ENCODE results near the gene RPP25. TPM values are rescaled to one million over a fixed set of nuclear protein-coding genes. Genes with fewer than 3 reads are reported as not detected.

Gene RPP25
- total and polyA plus RNA-seq, 10 of the 15 experiments (the other 5 are each of a cell fraction or from before 2014, with no cell fraction given): 0.41 to 10.8 (median 4.7) TPM

GRCh38 chr15:74978503-74978902 is 21.9 kb upstream of the RPP25 start:
- 3% methylated on average over 3 of the region's 3 CpGs for WGBS (ENCODE audit: insufficient coverage, insufficient replicate concordance, low lambda C conversion rate, missing lambda C conversion rate)
- intact Hi-C loops (cut with micrococcal nuclease; ENCODE audit: unreplicated experiment) (no loop called here), in situ Hi-C loops (cut with MboI) (no loop called here)
- TF ChIP-seq ZBED1 (IDR thresholded peaks at IDR 0.05; ENCODE audit: borderline replicate concordance) (no peak), LARP7 (IDR thresholded peaks at IDR 0.05) (no peak), MYC (IDR thresholded peaks at IDR 0.05; ENCODE audit: insufficient read depth, insufficient read length, insufficient replicate concordance, low read length, severe bottlenecking) (no peak), ZNF622 (IDR thresholded peaks at IDR 0.05) (no peak), KLF5 (IDR thresholded peaks at IDR 0.05; ENCODE audit: partially characterized antibody) (no peak), BACH1 (IDR thresholded peaks at IDR 0.05; ENCODE audit: borderline replicate concordance) (no peak), POLR2A (IDR thresholded peaks at IDR 0.05; ENCODE audit: low read depth, low read length) (no peak), ZNF207 (IDR thresholded peaks at IDR 0.05; ENCODE audit: borderline replicate concordance) (no peak), ZZZ3 (IDR thresholded peaks at IDR 0.05; ENCODE audit: control insufficient read depth, insufficient read length, low read depth) (no peak), TCF12 (IDR thresholded peaks at IDR 0.05; ENCODE audit: low read depth, low read length) (no peak), CHD1 (IDR thresholded peaks at IDR 0.05; ENCODE audit: low read depth, low read length) (no peak), POU2F2 (IDR thresholded peaks at IDR 0.05; ENCODE audit: borderline replicate concordance, low read depth, low read length) (no peak), IRF3 (IDR thresholded peaks at IDR 0.05) (no peak)
- BruUV-seq (replicated peaks): no TSS peak
- H4K20me1 ChIP-seq (ENCODE audit: control insufficient read depth, insufficient read depth): no peaks in the 10 kb centered on the region
- no peaks in the 10 kb centered on the region for H3K79me2 ChIP-seq (ENCODE audit: control insufficient read depth, insufficient read depth, low read length)
- DNase-seq (ENCODE audit: low read depth, low spot score): no peak
- no peak overlapping the region for H3K4me3 ChIP-seq
- no peak overlapping the region for H2AFZ ChIP-seq (ENCODE audit: control insufficient read depth, low read depth, low read length)
- no peak for FAIRE-seq
- CTCF ChIA-PET: interaction anchor here (0.6 to 1.6 kb wide), 3 partner anchors 10 to 850 kb away, joined by 3 to 6 read pairs (median 3); no protein-coding TSS in a partner anchor
- no peaks in the 10 kb centered on the region for H3K36me3 ChIP-seq (ENCODE audit: control insufficient read depth in 2 of 2, insufficient read depth in 2 of 2, low read length in 1 of 2)
- H3K4me1 ChIP-seq (ENCODE audit: control insufficient read depth, insufficient read depth, low read length): no peaks in the 10 kb centered on the region
- H3K27ac ChIP-seq (ENCODE audit: control insufficient read depth, insufficient read depth): no peak overlapping the region
- no peak overlapping the region for H3K9ac ChIP-seq (ENCODE audit: control insufficient read depth, insufficient read depth, low read length)
- SMC1A ChIA-PET (ENCODE audit: uncharacterized antibody, unreplicated experiment): interaction anchor here (1.1 to 1.8 kb wide), 3 partner anchors 10 to 18 kb away, joined by 3 to 4 read pairs (median 4); no protein-coding TSS in a partner anchor
- H3K27me3 ChIP-seq (replicated peaks in 1 of 2; ENCODE audit: control insufficient read depth in 2 of 2, insufficient read depth in 2 of 2, low read length in 1 of 2): no peaks in the 10 kb centered on the region
- ATAC-seq: peak; percentile 50; the same call in 1 of the 3 replicates
- RAD21 ChIA-PET (ENCODE audit: unreplicated experiment): no interaction called here
- no peak overlapping the region for H3K4me2 ChIP-seq (ENCODE audit: control insufficient read depth, insufficient read depth)
- POLR2A ChIA-PET: interaction anchor here (0.5 kb wide), 2 partner anchors 30 to 794 kb away, joined by 3 to 4 read pairs; no protein-coding TSS in a partner anchor
- H3K9me3 ChIP-seq (replicated peaks; ENCODE audit: control insufficient read depth, insufficient read depth, low read length): no peaks in the 10 kb centered on the region

All from GM12878 (cell line).